ENCODE results near the gene LPCAT1. TPM values are rescaled to one million over a fixed set of nuclear protein-coding genes. Genes with fewer than 3 reads are reported as not detected.

LPCAT1 gene
- total RNA-seq, 2 donors from 2014 or later, result 78.5 to 124 TPM

- H3K4me1 ChIP-seq (ENCODE audit: control insufficient read depth, insufficient read depth, low read length), result no peaks in the 10 kb centered on the region
- WGBS, 2 experiments (ENCODE audit: insufficient coverage in 1 of 2, insufficient read length in 1 of 2), result 91 to 93% methylated on average over 8 to 12 of the region's 12 CpGs
- no peak for TF ChIP-seq CTCF (conservative IDR thresholded peaks at IDR 0.05)
- Mint-ChIP-seq H3K27me3 (ENCODE audit: insufficient read depth) (no peaks in the 10 kb centered on the region), H3K4me1 (no peaks in the 10 kb centered on the region), H3K9me3 (no peaks in the 10 kb centered on the region), H3K36me3 (ENCODE audit: low read depth) (peaks cover 38% of the 10 kb centered on the region), H3K27ac (peak overlapping the region; percentile 88), H3K4me3 (no peak overlapping the region)
- no peak overlapping the region for H3K27ac ChIP-seq (ENCODE audit: low read depth, low read length)
- no peak overlapping the region for H3K4me3 ChIP-seq (ENCODE audit: low read length)
- no peak overlapping the region for H3K9ac ChIP-seq (ENCODE audit: extremely low read depth, low read length, poor library complexity, severe bottlenecking)
- no peaks in the 10 kb centered on the region for H3K27me3 ChIP-seq (ENCODE audit: control insufficient read depth, insufficient read depth, low read length, poor library complexity, severe bottlenecking)
- no peaks in the 10 kb centered on the region for H3K9me3 ChIP-seq (ENCODE audit: control insufficient read depth, low read length)
- peaks cover 28% of the 10 kb centered on the region for H3K36me3 ChIP-seq (ENCODE audit: control insufficient read depth, insufficient read depth, low read length)
- no peak for DNase-seq
Observed at GRCh38 chr5:1480806-1481205, 43.0 kb downstream of the LPCAT1 start.

GRCh38 chr5:1480217-1480616 lies 43.5 kb downstream of the LPCAT1 start:
- Histone ChIP-seq H3K27ac (ENCODE audit: low read depth, low read length) (no peak overlapping the region), H3K27me3 (ENCODE audit: control insufficient read depth, insufficient read depth, low read length, poor library complexity, severe bottlenecking) (no peaks in the 10 kb centered on the region), H3K4me1 (ENCODE audit: control insufficient read depth, insufficient read depth, low read length) (no peaks in the 10 kb centered on the region), H3K9me3 (ENCODE audit: control insufficient read depth, low read length) (no peaks in the 10 kb centered on the region), H3K36me3 (ENCODE audit: control insufficient read depth, insufficient read depth, low read length) (peaks cover 28% of the 10 kb centered on the region), H3K4me3 (ENCODE audit: low read length) (no peak overlapping the region), H3K9ac (ENCODE audit: extremely low read depth, low read length, poor library complexity, severe bottlenecking) (no peak overlapping the region)
- no peaks in the 10 kb centered on the region for H3K4me1 Mint-ChIP-seq
- 89 to 94% methylated on average over 10 to 14 of the region's 14 CpGs for WGBS, 2 experiments (ENCODE audit: insufficient coverage in 1 of 2, insufficient read length in 1 of 2)
- H3K27ac Mint-ChIP-seq, result peak overlapping the region; percentile 88
- TF ChIP-seq CTCF (conservative IDR thresholded peaks at IDR 0.05), result no peak
- no peaks in the 10 kb centered on the region for H3K9me3 Mint-ChIP-seq
- peaks cover 38% of the 10 kb centered on the region for H3K36me3 Mint-ChIP-seq (ENCODE audit: low read depth)
- DNase-seq, result peak; percentile 62
- H3K4me3 Mint-ChIP-seq, result no peak overlapping the region
- H3K27me3 Mint-ChIP-seq (ENCODE audit: insufficient read depth), result no peaks in the 10 kb centered on the region

GRCh38 chr5:1479581-1480188 lies 44.1 kb downstream of the LPCAT1 start:
- peaks cover 32% of the 10 kb centered on the region for H3K36me3 ChIP-seq (ENCODE audit: control insufficient read depth, insufficient read depth, low read length)
- no peak overlapping the region for H3K4me3 ChIP-seq (ENCODE audit: low read length)
- Mint-ChIP-seq H3K27me3 (ENCODE audit: insufficient read depth) (no peaks in the 10 kb centered on the region), H3K4me3 (no peak overlapping the region), H3K9me3 (no peaks in the 10 kb centered on the region), H3K36me3 (ENCODE audit: low read depth) (peaks cover 43% of the 10 kb centered on the region), H3K4me1 (no peaks in the 10 kb centered on the region), H3K27ac (peak overlapping the region; percentile 88)
- H3K4me1 ChIP-seq (ENCODE audit: control insufficient read depth, insufficient read depth, low read length), result no peaks in the 10 kb centered on the region
- H3K27me3 ChIP-seq (ENCODE audit: control insufficient read depth, insufficient read depth, low read length, poor library complexity, severe bottlenecking), result no peaks in the 10 kb centered on the region
- peak; percentile 80 for DNase-seq
- no peaks in the 10 kb centered on the region for H3K9me3 ChIP-seq (ENCODE audit: control insufficient read depth, low read length)
- 78 to 84% methylated on average over 18 to 21 of the region's 21 CpGs for whole genome bisulfite sequencing, 2 experiments (ENCODE audit: insufficient coverage in 1 of 2, insufficient read length in 1 of 2)
- H3K27ac ChIP-seq (ENCODE audit: low read depth, low read length), result no peak overlapping the region
- H3K9ac ChIP-seq (ENCODE audit: extremely low read depth, low read length, poor library complexity, severe bottlenecking), result no peak overlapping the region
- peak; percentile 96 for TF ChIP-seq CTCF (conservative IDR thresholded peaks at IDR 0.05)

All from endodermal cell (in vitro differentiated cells).